ENCODE results near the gene SPATA9. TPM values are rescaled to one million over a fixed set of nuclear protein-coding genes. Genes with fewer than 3 reads are reported as not detected.

SPATA9 gene
- total and polyA plus RNA-seq, 2 of the 8 experiments (the other 6 are each of a cell fraction or from before 2014, with no cell fraction given), result not detected

GRCh38 chr5:95609711-95610110 lies 73.1 kb downstream of the SPATA9 start:
- H2BK15ac ChIP-seq (ENCODE audit: low read length), result no peak overlapping the region
- CTCF ChIA-PET (ENCODE audit: partially characterized antibody), result no interaction called here
- TF ChIP-seq TBP (IDR thresholded peaks at IDR 0.05; ENCODE audit: low read depth, low read length), result no peak
- no peak for TF ChIP-seq TEAD4 (IDR thresholded peaks at IDR 0.05; ENCODE audit: low read depth, low read length)
- no peak for TF ChIP-seq GABPA (IDR thresholded peaks at IDR 0.05; ENCODE audit: borderline replicate concordance, insufficient read depth, low read length)
- no peak for TF ChIP-seq CBX8 (IDR thresholded peaks at IDR 0.05; ENCODE audit: borderline replicate concordance, low read depth, low read length)
- TF ChIP-seq SUZ12 (IDR thresholded peaks at IDR 0.05; ENCODE audit: low read length), result no peak
- TF ChIP-seq JUN (IDR thresholded peaks at IDR 0.05; ENCODE audit: low read depth, low read length), result no peak
- TF ChIP-seq BCL11A (IDR thresholded peaks at IDR 0.05; ENCODE audit: low read depth in 2 of 2, low read length in 2 of 2), result no peak
- no peak for TF ChIP-seq CEBPB (IDR thresholded peaks at IDR 0.05; ENCODE audit: low read depth, low read length)
- TF ChIP-seq TCF12 (IDR thresholded peaks at IDR 0.05; ENCODE audit: low read depth, low read length), result no peak
- no peak for TF ChIP-seq BRCA1 (IDR thresholded peaks at IDR 0.05; ENCODE audit: low read depth, low read length)
- no peak for TF ChIP-seq USF2 (IDR thresholded peaks at IDR 0.05; ENCODE audit: low read length)
- no peak for TF ChIP-seq KDM5A (IDR thresholded peaks at IDR 0.05; ENCODE audit: low read length)
- no peak for TF ChIP-seq RXRA (IDR thresholded peaks at IDR 0.05; ENCODE audit: insufficient read depth, low read depth, low read length)
- no peak for TF ChIP-seq SIRT6 (IDR thresholded peaks at IDR 0.05; ENCODE audit: low read length)
- TF ChIP-seq GTF2F1 (IDR thresholded peaks at IDR 0.05; ENCODE audit: borderline replicate concordance, low read depth, low read length), result no peak

More at GRCh38 chr5:95609711-95610110, 73.1 kb downstream of the SPATA9 start:
- WGBS, 2 experiments (ENCODE audit: extremely low coverage in 1 of 2, insufficient coverage in 1 of 2, insufficient read length in 1 of 2, insufficient replicate concordance in 2 of 2, low coverage in 1 of 2, low lambda C conversion rate in 2 of 2, missing lambda C conversion rate in 1 of 2), result 94% methylated on average over 3 of the region's 3 CpGs; no CpG with 5 or more reads in 1 of the 2 experiments
- H3K9ac ChIP-seq (replicated peaks in 1 of 4; ENCODE audit: extremely low read depth in 1 of 4, low read depth in 3 of 4, low read length in 3 of 4), result no peak overlapping the region
- POLR2A ChIA-PET (ENCODE audit: partially characterized antibody), result interaction anchor here (0.7 kb wide), 1 partner anchor 35 kb away, joined by 3 read pairs; no protein-coding TSS in a partner anchor
- no peak overlapping the region for H2AFZ ChIP-seq (ENCODE audit: low read length)
- no peak overlapping the region for H3K23ac ChIP-seq (ENCODE audit: insufficient read length)
- no peaks in the 10 kb centered on the region for H4K20me1 ChIP-seq (replicated peaks in 1 of 2; ENCODE audit: control insufficient read depth in 1 of 2, insufficient read depth in 2 of 2, low read length in 2 of 2)
- DNase-seq (ENCODE audit: low read depth in 1 of 2, low spot score in 2 of 2) (no peak), FAIRE-seq (no peak)
- no peak overlapping the region for H3K14ac ChIP-seq (ENCODE audit: insufficient read length)
- H4K8ac ChIP-seq (ENCODE audit: extremely low read depth, insufficient read depth, low read length), result no peak overlapping the region
- H3K27me3 ChIP-seq (replicated peaks in 1 of 4; ENCODE audit: control insufficient read depth in 3 of 4, extremely low read depth in 1 of 4, insufficient read depth in 3 of 4, low read length in 3 of 4), result no peaks in the 10 kb centered on the region
- H2BK5ac ChIP-seq (ENCODE audit: low read depth, low read length), result no peak overlapping the region
- H3K79me2 ChIP-seq (ENCODE audit: control insufficient read depth in 1 of 2, insufficient read depth in 2 of 2, low read length in 2 of 2), result no peaks in the 10 kb centered on the region
- H3K23me2 ChIP-seq (ENCODE audit: low read depth, low read length), result no peaks in the 10 kb centered on the region
- no peak overlapping the region for H2BK120ac ChIP-seq (replicated peaks; ENCODE audit: low read depth, low read length)
- no peak overlapping the region for H3K4ac ChIP-seq (replicated peaks; ENCODE audit: insufficient read length, low read depth, low read length)
- no peak overlapping the region for H4K91ac ChIP-seq (replicated peaks; ENCODE audit: insufficient read length, low read length)
- no peak overlapping the region for H3K18ac ChIP-seq (ENCODE audit: extremely low read depth, low read length)
- no peak overlapping the region for H3K56ac ChIP-seq (replicated peaks; ENCODE audit: insufficient read length, low read depth, low read length)
- no peak overlapping the region for H3K4me3 ChIP-seq (ENCODE audit: extremely low read depth in 1 of 4, insufficient read depth in 2 of 4, low read depth in 3 of 4, low read length in 4 of 4)
- no peak overlapping the region for H2AK5ac ChIP-seq (ENCODE audit: low read depth, low read length)
- no peaks in the 10 kb centered on the region for H3K36me3 ChIP-seq (ENCODE audit: control insufficient read depth in 2 of 4, insufficient read depth in 4 of 4, low read length in 3 of 4)
- no peak overlapping the region for H2BK12ac ChIP-seq (ENCODE audit: low read depth, low read length)
- no peak overlapping the region for H4K5ac ChIP-seq (ENCODE audit: insufficient read length, low read depth, low read length)
- no peaks in the 10 kb centered on the region for H3K4me1 ChIP-seq (replicated peaks in 1 of 4; ENCODE audit: control insufficient read depth in 3 of 4, insufficient read depth in 4 of 4, low read length in 3 of 4)
- H3K79me1 ChIP-seq (ENCODE audit: low read depth, low read length), result no peaks in the 10 kb centered on the region
- no peak overlapping the region for H2BK20ac ChIP-seq (ENCODE audit: low read length)
- H3K9me3 ChIP-seq (ENCODE audit: insufficient read depth in 2 of 2, low read depth in 1 of 2, low read length in 1 of 2), result peaks cover 0 to 6% of the 10 kb centered on the region in 2 experiments; a peak in 2 of 4 replicates
- no peak overlapping the region for H3K4me2 ChIP-seq (ENCODE audit: insufficient read depth in 1 of 2, low read depth in 2 of 2, low read length in 2 of 2)
- H3K27ac ChIP-seq (ENCODE audit: low read depth, low read length), result no peak overlapping the region
